ENCODE data around the gene TNPO2. TPM values are rescaled to one million over a fixed set of nuclear protein-coding genes. Genes with fewer than 3 reads are reported as not detected.

Gene TNPO2
- polyA plus RNA-seq, 3 donors = 0.28 to 45.2 (median 0.52) TPM

GRCh38 chr19:12749938-12750521 lies 26.3 kb upstream of the TNPO2 start:
- Mint-ChIP-seq H3K36me3 (peaks cover 30 to 34% of the 10 kb centered on the region in 2 donors), H3K27ac (peak overlapping the region in 1 of 7 donors; percentile 10), H3K4me1 (peaks cover 4% of the 10 kb centered on the region), H3K9me3 (peaks cover 12 to 20% (median 16%) of the 10 kb centered on the region in 7 donors), H3K4me3 (peak overlapping the region in 1 of 2 donors; percentile 22), H3K27me3 (ENCODE audit: low read depth in 3 of 3) (peaks cover 22 to 35% (median 26%) of the 10 kb centered on the region in 3 donors)
- no peak overlapping the region for H3K9ac ChIP-seq (ENCODE audit: insufficient read depth, low read length, poor library complexity, severe bottlenecking)
- no peaks in the 10 kb centered on the region for H3K79me2 ChIP-seq (ENCODE audit: insufficient read depth, low read length)
- peaks cover 24 to 33% of the 10 kb centered on the region in 2 donors for H3K36me3 ChIP-seq (replicated peaks in 1 of 2; ENCODE audit: control insufficient read depth in 1 of 2, insufficient read depth in 2 of 2, low read length in 2 of 2)
- no peak overlapping the region for H3K4me2 ChIP-seq (replicated peaks; ENCODE audit: extremely low read depth, low read length, poor library complexity, severe bottlenecking)
- peaks cover 13 to 18% of the 10 kb centered on the region in 2 donors for H3K9me3 ChIP-seq (replicated peaks in 1 of 2; ENCODE audit: control insufficient read depth in 1 of 2, insufficient read depth in 1 of 2, low read length in 2 of 2)
- TF ChIP-seq CTCF (IDR thresholded peaks at IDR 0.05) = no peak
- no peak overlapping the region for H2AFZ ChIP-seq (ENCODE audit: insufficient read depth, low read depth, low read length, poor library complexity, severe bottlenecking)
- WGBS (ENCODE audit: insufficient coverage) = 39% methylated on average over 18 of the region's 24 CpGs
- no peak overlapping the region for H3K27ac ChIP-seq (ENCODE audit: low read depth in 1 of 2, low read length in 2 of 2)
- intact Hi-C loops (cut with micrococcal nuclease) = no loop called here
- H3K27me3 ChIP-seq (ENCODE audit: control insufficient read depth in 2 of 2, insufficient read depth in 2 of 2, low read length in 2 of 2) = peaks cover 0 to 15% of the 10 kb centered on the region in 2 donors
- no peak overlapping the region for H3K4me3 ChIP-seq (replicated peaks in 1 of 3; ENCODE audit: low read depth in 2 of 3, low read length in 3 of 3)
- no peaks in the 10 kb centered on the region for H4K20me1 ChIP-seq (ENCODE audit: insufficient read depth, low read length)
- H3K4me1 ChIP-seq (ENCODE audit: control insufficient read depth in 1 of 2, insufficient read depth in 2 of 2, low read length in 2 of 2) = no peaks in the 10 kb centered on the region
- no peak for DNase-seq

GRCh38 chr19:12748489-12748888 lies 24.8 kb upstream of the TNPO2 start:
- Mint-ChIP-seq H3K4me1 (peaks cover 4% of the 10 kb centered on the region), H3K9me3 (peaks cover 12 to 20% (median 16%) of the 10 kb centered on the region in 7 donors), H3K36me3 (peaks cover 40 to 46% of the 10 kb centered on the region in 2 donors), H3K27me3 (ENCODE audit: low read depth in 3 of 3) (peaks cover 22 to 31% (median 25%) of the 10 kb centered on the region in 3 donors), H3K27ac (no peak overlapping the region), H3K4me3 (no peak overlapping the region)
- Histone ChIP-seq H3K27ac (ENCODE audit: low read depth in 1 of 2, low read length in 2 of 2) (no peak overlapping the region), H3K9me3 (replicated peaks in 1 of 2; ENCODE audit: control insufficient read depth in 1 of 2, insufficient read depth in 1 of 2, low read length in 2 of 2) (peaks cover 13 to 18% of the 10 kb centered on the region in 2 donors), H3K4me2 (replicated peaks; ENCODE audit: extremely low read depth, low read length, poor library complexity, severe bottlenecking) (no peak overlapping the region), H3K27me3 (ENCODE audit: control insufficient read depth in 2 of 2, insufficient read depth in 2 of 2, low read length in 2 of 2) (peaks cover 0 to 11% of the 10 kb centered on the region in 2 donors), H2AFZ (ENCODE audit: insufficient read depth, low read depth, low read length, poor library complexity, severe bottlenecking) (no peak overlapping the region), H3K4me1 (ENCODE audit: control insufficient read depth in 1 of 2, insufficient read depth in 2 of 2, low read length in 2 of 2) (no peaks in the 10 kb centered on the region), H4K20me1 (ENCODE audit: insufficient read depth, low read length) (no peaks in the 10 kb centered on the region), H3K4me3 (replicated peaks in 1 of 3; ENCODE audit: low read depth in 2 of 3, low read length in 3 of 3) (no peak overlapping the region), H3K9ac (ENCODE audit: insufficient read depth, low read length, poor library complexity, severe bottlenecking) (no peak overlapping the region), H3K79me2 (ENCODE audit: insufficient read depth, low read length) (no peaks in the 10 kb centered on the region), H3K36me3 (replicated peaks in 1 of 2; ENCODE audit: control insufficient read depth in 1 of 2, insufficient read depth in 2 of 2, low read length in 2 of 2) (peaks cover 32 to 43% of the 10 kb centered on the region in 2 donors)
- intact Hi-C loops (cut with micrococcal nuclease) = no loop called here
- no peak for TF ChIP-seq CTCF (IDR thresholded peaks at IDR 0.05)
- no peak for DNase-seq
- WGBS (ENCODE audit: insufficient coverage) = 92% methylated on average over 3 of the region's 6 CpGs
